Measurements from ENCODE around the gene RBMS1.

GRCh38 chr2:160362018-160362417, 131.6 kb downstream of the RBMS1 start:
- TF ChIP-seq, protein P1, sequence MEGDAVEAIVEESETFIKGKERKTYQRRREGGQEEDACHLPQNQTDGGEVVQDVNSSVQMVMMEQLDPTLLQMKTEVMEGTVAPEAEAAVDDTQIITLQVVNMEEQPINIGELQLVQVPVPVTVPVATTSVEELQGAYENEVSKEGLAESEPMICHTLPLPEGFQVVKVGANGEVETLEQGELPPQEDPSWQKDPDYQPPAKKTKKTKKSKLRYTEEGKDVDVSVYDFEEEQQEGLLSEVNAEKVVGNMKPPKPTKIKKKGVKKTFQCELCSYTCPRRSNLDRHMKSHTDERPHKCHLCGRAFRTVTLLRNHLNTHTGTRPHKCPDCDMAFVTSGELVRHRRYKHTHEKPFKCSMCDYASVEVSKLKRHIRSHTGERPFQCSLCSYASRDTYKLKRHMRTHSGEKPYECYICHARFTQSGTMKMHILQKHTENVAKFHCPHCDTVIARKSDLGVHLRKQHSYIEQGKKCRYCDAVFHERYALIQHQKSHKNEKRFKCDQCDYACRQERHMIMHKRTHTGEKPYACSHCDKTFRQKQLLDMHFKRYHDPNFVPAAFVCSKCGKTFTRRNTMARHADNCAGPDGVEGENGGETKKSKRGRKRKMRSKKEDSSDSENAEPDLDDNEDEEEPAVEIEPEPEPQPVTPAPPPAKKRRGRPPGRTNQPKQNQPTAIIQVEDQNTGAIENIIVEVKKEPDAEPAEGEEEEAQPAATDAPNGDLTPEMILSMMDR (IDR thresholded peaks at IDR 0.05), result no peak
- TF ChIP-seq POLR2A (IDR thresholded peaks at IDR 0.05), result no peak

All from esophagus squamous epithelium (tissue), 4 donors.